ENCODE data around the gene IFNGR2.

IFNGR2 gene

DNA sequence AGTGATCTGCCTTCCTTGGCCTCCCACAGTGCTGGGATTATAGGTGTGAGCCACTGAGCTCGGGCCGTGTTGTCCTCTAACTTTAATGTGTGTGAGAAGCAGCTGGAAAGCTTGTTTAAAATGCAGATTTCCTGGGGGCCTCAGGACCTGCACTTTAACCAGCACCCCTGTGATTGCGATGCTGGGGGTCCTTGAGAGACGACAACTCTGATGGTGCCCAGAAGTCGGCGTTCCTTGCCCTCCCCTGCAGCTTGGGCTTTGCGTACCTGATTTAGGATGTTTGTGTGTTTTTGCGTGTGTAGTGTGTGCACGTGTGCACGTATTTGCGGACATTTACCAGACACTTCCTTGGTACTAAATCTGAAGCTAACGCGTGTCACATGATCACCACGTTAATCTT, 10.9 kb downstream of the IFNGR2 start:
- TF ChIP-seq, protein P1, sequence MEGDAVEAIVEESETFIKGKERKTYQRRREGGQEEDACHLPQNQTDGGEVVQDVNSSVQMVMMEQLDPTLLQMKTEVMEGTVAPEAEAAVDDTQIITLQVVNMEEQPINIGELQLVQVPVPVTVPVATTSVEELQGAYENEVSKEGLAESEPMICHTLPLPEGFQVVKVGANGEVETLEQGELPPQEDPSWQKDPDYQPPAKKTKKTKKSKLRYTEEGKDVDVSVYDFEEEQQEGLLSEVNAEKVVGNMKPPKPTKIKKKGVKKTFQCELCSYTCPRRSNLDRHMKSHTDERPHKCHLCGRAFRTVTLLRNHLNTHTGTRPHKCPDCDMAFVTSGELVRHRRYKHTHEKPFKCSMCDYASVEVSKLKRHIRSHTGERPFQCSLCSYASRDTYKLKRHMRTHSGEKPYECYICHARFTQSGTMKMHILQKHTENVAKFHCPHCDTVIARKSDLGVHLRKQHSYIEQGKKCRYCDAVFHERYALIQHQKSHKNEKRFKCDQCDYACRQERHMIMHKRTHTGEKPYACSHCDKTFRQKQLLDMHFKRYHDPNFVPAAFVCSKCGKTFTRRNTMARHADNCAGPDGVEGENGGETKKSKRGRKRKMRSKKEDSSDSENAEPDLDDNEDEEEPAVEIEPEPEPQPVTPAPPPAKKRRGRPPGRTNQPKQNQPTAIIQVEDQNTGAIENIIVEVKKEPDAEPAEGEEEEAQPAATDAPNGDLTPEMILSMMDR (IDR thresholded peaks at IDR 0.05) = no peak

DNA sequence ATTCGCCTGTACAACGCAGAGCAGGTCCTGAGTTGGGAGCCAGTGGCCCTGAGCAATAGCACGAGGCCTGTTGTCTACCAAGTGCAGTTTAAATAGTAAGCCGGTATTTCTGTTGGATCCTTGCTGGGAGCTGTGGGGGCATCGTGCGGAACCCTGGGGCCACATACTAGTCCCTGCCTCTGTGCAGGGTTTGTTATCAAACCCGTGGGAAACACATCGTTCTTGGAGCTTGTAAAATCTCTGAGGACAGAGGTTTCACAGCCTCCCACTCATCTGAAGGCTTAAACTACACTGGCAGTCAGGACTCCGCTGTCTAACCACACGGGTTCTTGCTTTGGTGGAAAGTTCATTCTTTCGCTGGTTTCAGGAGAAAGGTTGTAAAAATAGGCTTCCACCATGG, 11.7 kb downstream of the IFNGR2 start:
- TF ChIP-seq, protein P1 (IDR thresholded peaks at IDR 0.05) = no peak

DNA sequence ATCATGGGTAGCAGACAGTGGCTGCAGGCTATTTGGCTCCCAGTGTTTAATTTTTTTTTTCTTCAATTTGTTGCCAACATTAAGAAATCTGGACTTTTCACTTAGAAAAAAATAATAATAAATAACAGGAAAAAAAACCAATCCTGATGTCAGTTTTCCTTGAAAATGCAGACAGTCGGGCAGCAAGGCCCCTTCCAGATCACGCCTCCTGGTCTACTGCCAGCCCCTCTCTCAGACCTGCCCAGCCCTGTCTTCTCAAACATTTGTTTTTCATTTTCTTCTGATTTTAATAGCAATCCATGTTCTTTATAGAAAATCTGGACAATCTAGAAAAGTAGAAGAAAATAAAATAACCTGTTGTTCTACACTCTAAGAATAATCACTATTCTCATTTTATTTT, 15.5 kb downstream of the IFNGR2 start:
- TF ChIP-seq, protein P1 (IDR thresholded peaks at IDR 0.05) = no peak

DNA sequence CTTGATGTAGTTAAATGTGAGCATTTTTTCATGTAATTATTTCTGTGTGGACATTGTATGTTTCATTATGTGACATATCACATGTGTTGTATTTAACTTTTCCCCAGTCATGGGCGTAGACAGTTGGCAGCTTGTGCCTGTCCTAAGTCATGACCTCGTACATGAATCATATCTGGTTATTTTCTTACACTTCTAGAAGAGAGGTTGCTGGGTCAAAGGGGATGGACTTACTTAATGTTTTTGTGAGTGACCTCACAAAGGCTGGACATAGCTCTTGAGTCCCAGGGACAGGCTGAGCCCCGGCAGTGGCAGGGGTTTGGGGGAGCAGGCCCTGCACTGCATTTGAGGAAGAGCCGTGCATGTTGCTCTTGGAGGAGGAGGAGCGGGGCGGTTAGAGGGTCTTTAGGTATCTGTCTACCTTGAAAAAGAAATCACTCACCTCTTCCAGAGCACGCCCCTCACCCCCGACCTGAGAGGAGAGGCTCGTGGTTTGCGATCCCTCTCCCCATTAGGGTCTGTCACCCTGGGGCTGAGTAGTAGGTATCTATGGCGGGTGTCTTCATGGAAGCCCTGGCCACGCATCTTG, 16.4 kb downstream of the IFNGR2 start:
- TF ChIP-seq, protein P1 (IDR thresholded peaks at IDR 0.05) = no peak

DNA sequence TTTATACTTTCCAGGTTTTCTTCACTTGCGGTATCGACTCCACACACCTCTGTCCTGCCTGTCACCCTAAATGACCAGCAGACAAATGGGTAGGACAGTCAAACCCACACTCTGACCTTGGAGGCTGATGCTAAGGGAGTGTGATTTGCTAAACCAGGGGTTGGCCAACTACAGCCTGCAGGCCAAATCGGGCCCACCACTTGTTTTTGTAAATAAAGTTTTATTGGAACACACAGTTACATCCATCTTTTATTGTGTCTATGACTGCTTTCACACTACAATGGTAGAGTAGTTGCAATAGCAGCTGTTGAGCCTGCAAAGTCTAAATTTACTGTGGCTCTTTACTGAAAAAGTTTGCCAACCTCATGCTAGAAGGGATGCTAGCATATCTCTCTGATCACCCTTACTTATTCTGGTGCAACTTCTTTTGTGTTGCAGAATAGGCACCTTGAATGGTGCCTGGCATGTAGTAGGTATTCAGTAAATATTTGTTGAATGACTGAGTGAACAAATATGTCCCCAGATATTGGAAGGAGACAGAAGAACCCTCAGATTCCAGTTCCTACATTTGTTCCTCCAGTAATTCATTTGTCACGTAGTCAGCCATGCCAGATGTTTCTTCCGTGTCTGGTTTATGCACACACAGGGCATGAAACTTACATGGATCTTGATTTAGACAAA, 18.6 kb downstream of the IFNGR2 start:
- TF ChIP-seq, protein P1 (IDR thresholded peaks at IDR 0.05) = no peak

DNA sequence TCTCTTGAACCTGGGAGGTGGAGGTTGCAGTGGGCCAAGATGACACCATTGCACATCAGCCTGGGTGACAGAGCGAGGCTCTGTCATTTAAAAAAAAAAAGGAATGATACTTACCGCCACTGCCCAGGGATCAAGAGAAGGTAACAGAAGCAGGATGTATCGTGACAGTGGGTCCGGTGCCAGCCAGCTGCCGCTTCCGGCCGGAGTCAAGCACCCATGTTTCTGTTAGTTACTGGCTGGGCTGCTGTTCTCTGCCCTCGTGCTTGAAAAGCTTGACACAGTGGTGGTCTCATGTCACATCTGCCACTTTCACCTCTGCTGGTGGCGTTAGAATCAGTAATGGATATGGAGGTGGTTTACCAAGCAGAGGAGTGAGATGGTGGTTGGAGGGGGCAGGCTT, 21.0 kb downstream of the IFNGR2 start:
- TF ChIP-seq, protein P1 (IDR thresholded peaks at IDR 0.05) = no peak

DNA sequence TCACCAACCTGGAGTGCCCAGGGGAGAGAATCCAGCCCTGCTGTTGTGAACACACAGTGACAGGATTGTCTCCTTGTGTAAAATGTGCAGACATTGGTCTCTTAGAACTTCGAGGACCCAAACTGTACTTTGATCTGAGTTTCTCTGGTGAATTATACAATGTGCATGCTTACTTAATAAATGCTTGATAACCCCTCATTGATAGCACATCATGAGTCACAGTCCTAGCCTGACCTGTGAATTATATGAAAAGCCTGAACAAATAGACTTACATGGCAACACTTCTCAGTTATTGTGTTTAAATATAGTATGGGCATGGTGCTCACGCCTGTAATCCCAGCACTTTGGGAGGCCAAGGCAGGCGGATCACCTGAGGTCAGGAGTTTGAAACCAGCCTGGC, 22.6 kb downstream of the IFNGR2 start:
- TF ChIP-seq, protein P1 (IDR thresholded peaks at IDR 0.05) = no peak

Data from LNCAP (cell line).